ENCODE results near the gene CEBPG.

The CEBPG gene

GRCh38 chr19:33379151-33379829, 5.8 kb downstream of the CEBPG start:
- Histone ChIP-seq H3K36me3 (ENCODE audit: control insufficient read depth, insufficient read depth, low read length) (no peaks in the 10 kb centered on the region), H3K4me1 (ENCODE audit: control insufficient read depth, insufficient read depth, low read length) (peaks cover 7% of the 10 kb centered on the region), H3K27me3 (ENCODE audit: control insufficient read depth, insufficient read depth, low read length) (no peaks in the 10 kb centered on the region), H3K9me3 (ENCODE audit: control insufficient read depth, insufficient read depth, low read length) (no peaks in the 10 kb centered on the region), H3K4me3 (ENCODE audit: low read length) (no peak overlapping the region), H3K27ac (ENCODE audit: low read length) (no peak overlapping the region)
- no CpG with 5 or more reads among the region's 16 CpGs for WGBS (ENCODE audit: insufficient coverage, insufficient read length)
- DNase-seq (ENCODE audit: low read depth, low spot score): no peak

- H3K9me3 ChIP-seq (ENCODE audit: control insufficient read depth, insufficient read depth, low read length): no peaks in the 10 kb centered on the region
- H3K36me3 ChIP-seq (ENCODE audit: control insufficient read depth, insufficient read depth, low read length): no peaks in the 10 kb centered on the region
- H3K4me1 ChIP-seq (ENCODE audit: control insufficient read depth, insufficient read depth, low read length): peaks cover 7% of the 10 kb centered on the region
- H3K4me3 ChIP-seq (ENCODE audit: low read length): no peak overlapping the region
- DNase-seq (ENCODE audit: low read depth, low spot score): no peak
- WGBS (ENCODE audit: insufficient coverage, insufficient read length): no CpG with 5 or more reads among the region's 4 CpGs
- H3K27me3 ChIP-seq (ENCODE audit: control insufficient read depth, insufficient read depth, low read length): no peaks in the 10 kb centered on the region
- no peak overlapping the region for H3K27ac ChIP-seq (ENCODE audit: low read length)
Measured at GRCh38 chr19:33381101-33381500, 7.6 kb downstream of the CEBPG start.

- no peak for DNase-seq (ENCODE audit: low read depth, low spot score)
- Histone ChIP-seq H3K27me3 (ENCODE audit: control insufficient read depth, insufficient read depth, low read length) (no peaks in the 10 kb centered on the region), H3K36me3 (ENCODE audit: control insufficient read depth, insufficient read depth, low read length) (no peaks in the 10 kb centered on the region), H3K9me3 (ENCODE audit: control insufficient read depth, insufficient read depth, low read length) (no peaks in the 10 kb centered on the region), H3K27ac (ENCODE audit: low read length) (no peak overlapping the region), H3K4me3 (ENCODE audit: low read length) (no peak overlapping the region), H3K4me1 (ENCODE audit: control insufficient read depth, insufficient read depth, low read length) (peaks cover 3% of the 10 kb centered on the region)
- no CpG with 5 or more reads among the region's 4 CpGs for WGBS (ENCODE audit: insufficient coverage, insufficient read length)
Measured at GRCh38 chr19:33382006-33382405, 8.5 kb downstream of the CEBPG start.

- no peak for DNase-seq (ENCODE audit: low read depth, low spot score)
- Histone ChIP-seq H3K4me3 (ENCODE audit: low read length) (no peak overlapping the region), H3K4me1 (ENCODE audit: control insufficient read depth, insufficient read depth, low read length) (peaks cover 2% of the 10 kb centered on the region; the same call in 1 of the 2 replicates), H3K36me3 (ENCODE audit: control insufficient read depth, insufficient read depth, low read length) (no peaks in the 10 kb centered on the region), H3K27ac (ENCODE audit: low read length) (no peak overlapping the region), H3K9me3 (ENCODE audit: control insufficient read depth, insufficient read depth, low read length) (no peaks in the 10 kb centered on the region), H3K27me3 (ENCODE audit: control insufficient read depth, insufficient read depth, low read length) (no peaks in the 10 kb centered on the region)
- no CpG with 5 or more reads among the region's 4 CpGs for WGBS (ENCODE audit: insufficient coverage, insufficient read length)
Measured at GRCh38 chr19:33382982-33383381, 9.5 kb downstream of the CEBPG start.

- no peaks in the 10 kb centered on the region for H3K9me3 ChIP-seq (ENCODE audit: control insufficient read depth, insufficient read depth, low read length)
- no peak for DNase-seq (ENCODE audit: low read depth, low spot score)
- no peaks in the 10 kb centered on the region for H3K27me3 ChIP-seq (ENCODE audit: control insufficient read depth, insufficient read depth, low read length)
- no peak overlapping the region for H3K4me3 ChIP-seq (ENCODE audit: low read length)
- no peaks in the 10 kb centered on the region for H3K36me3 ChIP-seq (ENCODE audit: control insufficient read depth, insufficient read depth, low read length)
- WGBS (ENCODE audit: insufficient coverage, insufficient read length): no CpG with 5 or more reads among the region's 13 CpGs
- H3K27ac ChIP-seq (ENCODE audit: low read length): no peak overlapping the region
- no peaks in the 10 kb centered on the region for H3K4me1 ChIP-seq (ENCODE audit: control insufficient read depth, insufficient read depth, low read length)
Measured at GRCh38 chr19:33383720-33384292, 10.3 kb downstream of the CEBPG start.

GRCh38 chr19:33384983-33385382, 11.5 kb downstream of the CEBPG start:
- H3K27ac ChIP-seq (ENCODE audit: low read length): no peak overlapping the region
- no peaks in the 10 kb centered on the region; the same call in 1 of the 2 replicates for H3K36me3 ChIP-seq (ENCODE audit: control insufficient read depth, insufficient read depth, low read length)
- DNase-seq (ENCODE audit: low read depth, low spot score): no peak
- H3K9me3 ChIP-seq (ENCODE audit: control insufficient read depth, insufficient read depth, low read length): no peaks in the 10 kb centered on the region
- H3K27me3 ChIP-seq (ENCODE audit: control insufficient read depth, insufficient read depth, low read length): no peaks in the 10 kb centered on the region
- no CpG with 5 or more reads among the region's 8 CpGs for WGBS (ENCODE audit: insufficient coverage, insufficient read length)
- H3K4me1 ChIP-seq (ENCODE audit: control insufficient read depth, insufficient read depth, low read length): no peaks in the 10 kb centered on the region
- no peak overlapping the region for H3K4me3 ChIP-seq (ENCODE audit: low read length)

- Histone ChIP-seq H3K36me3 (ENCODE audit: control insufficient read depth, insufficient read depth, low read length) (no peaks in the 10 kb centered on the region; the same call in 1 of the 2 replicates), H3K4me3 (ENCODE audit: low read length) (no peak overlapping the region), H3K4me1 (ENCODE audit: control insufficient read depth, insufficient read depth, low read length) (no peaks in the 10 kb centered on the region), H3K27ac (ENCODE audit: low read length) (no peak overlapping the region), H3K9me3 (ENCODE audit: control insufficient read depth, insufficient read depth, low read length) (no peaks in the 10 kb centered on the region), H3K27me3 (ENCODE audit: control insufficient read depth, insufficient read depth, low read length) (no peaks in the 10 kb centered on the region)
- WGBS (ENCODE audit: insufficient coverage, insufficient read length): no CpG with 5 or more reads among the region's 6 CpGs
- no peak for DNase-seq (ENCODE audit: low read depth, low spot score)
Measured at GRCh38 chr19:33385956-33386355, 12.4 kb downstream of the CEBPG start.

- H3K4me1 ChIP-seq (ENCODE audit: control insufficient read depth, insufficient read depth, low read length): no peaks in the 10 kb centered on the region
- no peak for DNase-seq (ENCODE audit: low read depth, low spot score)
- no peaks in the 10 kb centered on the region for H3K27me3 ChIP-seq (ENCODE audit: control insufficient read depth, insufficient read depth, low read length)
- H3K36me3 ChIP-seq (ENCODE audit: control insufficient read depth, insufficient read depth, low read length): no peaks in the 10 kb centered on the region; the same call in 1 of the 2 replicates
- H3K27ac ChIP-seq (ENCODE audit: low read length): no peak overlapping the region
- no peak overlapping the region for H3K4me3 ChIP-seq (ENCODE audit: low read length)
- no CpG with 5 or more reads among the region's 15 CpGs for WGBS (ENCODE audit: insufficient coverage, insufficient read length)
- H3K9me3 ChIP-seq (ENCODE audit: control insufficient read depth, insufficient read depth, low read length): no peaks in the 10 kb centered on the region
Measured at GRCh38 chr19:33386361-33386858, 12.9 kb downstream of the CEBPG start.

GRCh38 chr19:33387351-33388230, 14.1 kb downstream of the CEBPG start:
- Histone ChIP-seq H3K9me3 (ENCODE audit: control insufficient read depth, insufficient read depth, low read length) (no peaks in the 10 kb centered on the region), H3K4me1 (ENCODE audit: control insufficient read depth, insufficient read depth, low read length) (no peaks in the 10 kb centered on the region), H3K4me3 (ENCODE audit: low read length) (no peak overlapping the region), H3K27ac (ENCODE audit: low read length) (no peak overlapping the region), H3K27me3 (ENCODE audit: control insufficient read depth, insufficient read depth, low read length) (no peaks in the 10 kb centered on the region), H3K36me3 (ENCODE audit: control insufficient read depth, insufficient read depth, low read length) (no peaks in the 10 kb centered on the region; the same call in 1 of the 2 replicates)
- DNase-seq (ENCODE audit: low read depth, low spot score): no peak
- no CpG with 5 or more reads among the region's 39 CpGs for whole genome bisulfite sequencing (ENCODE audit: insufficient coverage, insufficient read length)

- H3K4me1 ChIP-seq (ENCODE audit: control insufficient read depth, insufficient read depth, low read length): no peaks in the 10 kb centered on the region
- no peak overlapping the region for H3K27ac ChIP-seq (ENCODE audit: low read length)
- no peaks in the 10 kb centered on the region for H3K27me3 ChIP-seq (ENCODE audit: control insufficient read depth, insufficient read depth, low read length)
- no peaks in the 10 kb centered on the region for H3K9me3 ChIP-seq (ENCODE audit: control insufficient read depth, insufficient read depth, low read length)
- no peaks in the 10 kb centered on the region; the same call in 1 of the 2 replicates for H3K36me3 ChIP-seq (ENCODE audit: control insufficient read depth, insufficient read depth, low read length)
- DNase-seq (ENCODE audit: low read depth, low spot score): no peak
- WGBS (ENCODE audit: insufficient coverage, insufficient read length): no CpG with 5 or more reads among the region's 13 CpGs
- no peak overlapping the region for H3K4me3 ChIP-seq (ENCODE audit: low read length)
Measured at GRCh38 chr19:33388231-33388724, 14.8 kb downstream of the CEBPG start.
